HG03432 (cell line): ENCODE results near the gene NR5A1.

Source experiments
- ATAC-seq: cut with Tn5 transposase; IDR thresholded peaks from one replicate; pipeline ENCODE4 v1.9.1; 2021; ENCODE audit warnings: mild to moderate bottlenecking, moderate library complexity; ENCODE audit not compliant: unreplicated experiment

The NR5A1 gene

GRCh38 chr9:124444166-124444565 is 63.0 kb downstream of the NR5A1 start:
- no peak for ATAC-seq

GRCh38 chr9:124443625-124444024 is 63.6 kb downstream of the NR5A1 start:
- no peak for ATAC-seq

- ATAC-seq: no peak
Measured at GRCh38 chr9:124442826-124443225, 64.4 kb downstream of the NR5A1 start.

- ATAC-seq: no peak
Measured at GRCh38 chr9:124442379-124442778, 64.8 kb downstream of the NR5A1 start.

GRCh38 chr9:124441291-124441690 is 65.9 kb downstream of the NR5A1 start:
- ATAC-seq: no peak

GRCh38 chr9:124440786-124441185 is 66.4 kb downstream of the NR5A1 start:
- no peak for ATAC-seq

- no peak for ATAC-seq
Measured at GRCh38 chr9:124439686-124440243, 67.4 kb downstream of the NR5A1 start.

- ATAC-seq: no peak
Measured at GRCh38 chr9:124439086-124439485, 68.1 kb downstream of the NR5A1 start.

- no peak for ATAC-seq
Measured at GRCh38 chr9:124438091-124438490, 69.1 kb downstream of the NR5A1 start.

GRCh38 chr9:124437086-124437485 is 70.1 kb downstream of the NR5A1 start:
- ATAC-seq: no peak

GRCh38 chr9:124436320-124436719 is 70.9 kb downstream of the NR5A1 start:
- no peak for ATAC-seq
